GM12864 (cell line): ENCODE data around the gene MAP6.

Experiments used
- DNase-seq: peaks from one replicate; pipeline ENCODE4 v3.0.0-alpha.2; 2011; ENCODE audit warnings: low read depth
- H3K4me3 ChIP-seq: 2 replicates; pipeline ENCODE4 v1.5.1; 2011; ENCODE audit warnings: mild to moderate bottlenecking, low read depth, low read length, control low read depth
- CTCF ChIP-seq: IDR thresholded peaks from 2 replicates; pipeline ENCODE4 v1.5.1; 2011; ENCODE audit warnings: low read depth, mild to moderate bottlenecking, moderate library complexity, low read length, control low read depth, inconsistent platforms; ENCODE audit errors: missing control alignments

MAP6 gene

GRCh38 chr11:75668451-75669297 is at the start of gene MAP6:
Gene MAP6 (minus strand): TSS chr11:75669038. CDS start chr11:75668369, 669 bp downstream.
- no peak for TF ChIP-seq CTCF
- no peak for DNase-seq
- H3K4me3 ChIP-seq, result peak within 1 kb of the TSS; percentile 37

GRCh38 chr11:75717608-75718418 is 49.0 kb upstream of the MAP6 start, which contains the start of gene MOGAT2:
Gene MOGAT2 (plus strand): TSS chr11:75717838. CDS start chr11:75717889, 51 bp downstream.
- TF ChIP-seq CTCF, result no peak
- DNase-seq, result no peak

GRCh38 chr11:75716659-75717058 is 47.8 kb upstream of the MAP6 start:
- no peak for TF ChIP-seq CTCF
- no peak for DNase-seq
- H3K4me3 ChIP-seq, result no peak overlapping the region

More at GRCh38 chr11:75717608-75718418, 49.0 kb upstream of the MAP6 start, which contains the start of gene MOGAT2:
- no peak within 1 kb of the TSS for H3K4me3 ChIP-seq

- no peak for TF ChIP-seq CTCF
- DNase-seq, result no peak
- H3K4me3 ChIP-seq, result no peak overlapping the region
These were observed 46.9 kb upstream of the MAP6 start for GRCh38 chr11:75715688-75716087.

- TF ChIP-seq CTCF, result no peak
- no peak overlapping the region for H3K4me3 ChIP-seq
- DNase-seq, result no peak
These were observed 45.4 kb upstream of the MAP6 start for GRCh38 chr11:75714211-75714610.

GRCh38 chr11:75706260-75706729 is 37.5 kb upstream of the MAP6 start:
- no peak overlapping the region for H3K4me3 ChIP-seq
- DNase-seq, result peak; percentile 24
- peak; percentile 95 for TF ChIP-seq CTCF
